H9 (cell line): Measurements from ENCODE around the gene MYDGF. TPM values are rescaled to one million over a fixed set of nuclear protein-coding genes. Genes with fewer than 3 reads are reported as not detected.
A peak's percentile ranks its signal among the peaks of the same experiment; 100 is the strongest.

Source experiments
- DNase-seq: peaks from one replicate; pipeline ENCODE4 v3.0.0-alpha.2; 2017
- H2AFZ ChIP-seq: one replicate; pipeline ENCODE4 v1.6.1; 2013; ENCODE audit warnings: mild to moderate bottlenecking, low read length, control low read depth, moderate library complexity
- H2AK5ac ChIP-seq: 2 replicates; pipeline ENCODE4 v1.6.1; 2013; ENCODE audit warnings: low read length, control low read depth, mixed read lengths; ENCODE audit not compliant: insufficient read length
- H2BK120ac ChIP-seq: one replicate; pipeline ENCODE4 v1.6.1; 2013; ENCODE audit warnings: low read depth, mild to moderate bottlenecking, low read length, control low read depth, inconsistent platforms; ENCODE audit not compliant: poor library complexity, severe bottlenecking
- H2BK12ac ChIP-seq: 2 replicates; pipeline ENCODE4 v1.6.1; 2013; ENCODE audit warnings: low read length, control low read depth, mixed read lengths, low read depth; ENCODE audit not compliant: insufficient read length
- H2BK15ac ChIP-seq: 2 replicates; pipeline ENCODE4 v1.6.1; 2013; ENCODE audit warnings: low read depth, low read length, control low read depth
- H2BK20ac ChIP-seq: one replicate; pipeline ENCODE4 v1.6.1; 2013; ENCODE audit warnings: low read depth, mild to moderate bottlenecking, low read length, control low read depth, inconsistent platforms; ENCODE audit not compliant: poor library complexity, severe bottlenecking
- H2BK5ac ChIP-seq: 2 replicates; pipeline ENCODE4 v1.6.1; 2013; ENCODE audit warnings: low read length, control low read depth, mixed read lengths; ENCODE audit not compliant: insufficient read length
- H3K14ac ChIP-seq: 2 replicates; pipeline ENCODE4 v1.6.1; 2013; ENCODE audit warnings: low read length, control low read depth; ENCODE audit not compliant: insufficient read depth
- H3K18ac ChIP-seq: 2 replicates; pipeline ENCODE4 v1.6.1; 2013; ENCODE audit warnings: low read depth, mild to moderate bottlenecking, mixed read lengths, low read length, control low read depth; ENCODE audit not compliant: insufficient read length
- H3K23ac ChIP-seq: 2 replicates; pipeline ENCODE4 v1.6.1; 2013; ENCODE audit warnings: low read length, control low read depth, mixed read lengths, low read depth; ENCODE audit not compliant: insufficient read length
- H3K23me2 ChIP-seq: 2 replicates; pipeline ENCODE4 v1.6.1; 2013; ENCODE audit warnings: low read depth, mild to moderate bottlenecking, mixed read lengths, low read length, control low read depth; ENCODE audit not compliant: insufficient read length, poor library complexity, severe bottlenecking
- H3K27ac ChIP-seq: 2 replicates; pipeline ENCODE4 v1.5.1; 2013; ENCODE audit warnings: low read length, control low read depth, mixed read lengths, low read depth; ENCODE audit not compliant: insufficient read length
- H3K27me3 ChIP-seq: 2 replicates; pipeline ENCODE4 v1.6.1; 2013; ENCODE audit warnings: low read length, control low read depth, inconsistent platforms; ENCODE audit not compliant: insufficient read depth
- H3K4ac ChIP-seq: 2 replicates; pipeline ENCODE4 v1.6.1; 2013; ENCODE audit warnings: low read depth, mild to moderate bottlenecking, control low read depth, inconsistent platforms, low read length, moderate library complexity
- H3K4me1 ChIP-seq: 2 replicates; pipeline ENCODE4 v1.6.1; 2013; ENCODE audit warnings: low read length, control low read depth, inconsistent platforms; ENCODE audit not compliant: insufficient read depth
- H3K4me2 ChIP-seq: 2 replicates; pipeline ENCODE4 v1.6.1; 2013; ENCODE audit warnings: low read length, control low read depth, mixed read lengths; ENCODE audit not compliant: insufficient read length, insufficient read depth
- H3K56ac ChIP-seq: 2 replicates; pipeline ENCODE4 v1.6.1; 2013; ENCODE audit warnings: low read depth, mild to moderate bottlenecking, mixed read lengths, low read length, control low read depth; ENCODE audit not compliant: insufficient read length
- H3K79me1 ChIP-seq: 2 replicates; pipeline ENCODE4 v1.6.1; 2013; ENCODE audit warnings: low read depth, mild to moderate bottlenecking, moderate library complexity, low read length, control low read depth, inconsistent platforms; ENCODE audit not compliant: insufficient read depth, poor library complexity, severe bottlenecking
- H3K79me2 ChIP-seq: 2 replicates; pipeline ENCODE4 v1.6.1; 2013; ENCODE audit warnings: low read length, control low read depth, inconsistent platforms; ENCODE audit not compliant: insufficient read depth
- H3K9ac ChIP-seq: 2 replicates; pipeline ENCODE4 v1.6.1; 2013; ENCODE audit warnings: low read length, control low read depth, mixed read lengths; ENCODE audit not compliant: insufficient read length; ENCODE audit errors: extremely low read depth
- H3K9me3 ChIP-seq: one replicate; pipeline ENCODE4 v1.6.1; 2013; ENCODE audit warnings: low read depth, low read length, inconsistent platforms; ENCODE audit not compliant: control insufficient read depth
- H3T11ph ChIP-seq: one replicate; pipeline ENCODE4 v1.6.1; 2013; ENCODE audit warnings: mild to moderate bottlenecking, low read length, control low read depth, inconsistent platforms
- H4K20me1 ChIP-seq: one replicate; pipeline ENCODE4 v1.6.1; 2013; ENCODE audit not compliant: control insufficient read depth, insufficient read length, insufficient read depth
- H4K5ac ChIP-seq: 2 replicates; pipeline ENCODE4 v1.6.1; 2013; ENCODE audit warnings: low read depth, mild to moderate bottlenecking, mixed read lengths, low read length, control low read depth; ENCODE audit not compliant: insufficient read length
- H4K8ac ChIP-seq: replicated peaks from 2 replicates; pipeline ENCODE4 v1.6.1; 2013; ENCODE audit warnings: low read length, control low read depth, mixed read lengths, low read depth; ENCODE audit not compliant: insufficient read length
- H4K91ac ChIP-seq: 2 replicates; pipeline ENCODE4 v1.6.1; 2013; ENCODE audit warnings: low read depth, mild to moderate bottlenecking, moderate library complexity, mixed read lengths, low read length, control low read depth; ENCODE audit not compliant: insufficient read length
- H3K27ac Mint-ChIP-seq, 3 experiments: 2 replicates in 2 of 3; 3 replicates in 1 of 3; pipeline ENCODE4 v1.8.0; 2020 to 2021; ENCODE audit warnings: mixed read lengths in 3 of 3, mild to moderate bottlenecking in 1 of 3, moderate library complexity in 1 of 3
- H3K27me3 Mint-ChIP-seq: 2 replicates; pipeline ENCODE4 v1.8.0; 2021; ENCODE audit warnings: low read depth, mild to moderate bottlenecking, moderate library complexity, mixed read lengths
- H3K36me3 Mint-ChIP-seq, 3 experiments: 2 replicates in 2 of 3; 3 replicates in 1 of 3; pipeline ENCODE4 v1.8.0; 2020 to 2021; ENCODE audit warnings: low read depth in 3 of 3, mixed read lengths in 3 of 3; ENCODE audit not compliant: insufficient read depth in 1 of 3
- H3K4me1 Mint-ChIP-seq, 2 experiments: 2 replicates each; pipeline ENCODE4 v1.8.0; 2020; ENCODE audit warnings: mixed read lengths in 2 of 2
- H3K4me3 Mint-ChIP-seq, 2 experiments: 2 replicates in 1 of 2; 3 replicates in 1 of 2; pipeline ENCODE4 v1.8.0; 2020 to 2021; ENCODE audit warnings: mild to moderate bottlenecking in 2 of 2, mixed read lengths in 2 of 2, moderate library complexity in 1 of 2
- H3K9me3 Mint-ChIP-seq, 2 experiments: 2 replicates in 1 of 2; 3 replicates in 1 of 2; pipeline ENCODE4 v1.8.0; 2020; ENCODE audit warnings: mild to moderate bottlenecking in 2 of 2, mixed read lengths in 2 of 2, moderate library complexity in 1 of 2
- CTCF ChIP-seq: fragments of 200-600 bp; sonication (generic); conservative IDR thresholded peaks from 3 replicates; pipeline ENCODE4 v1.8.0; 2021; ENCODE audit warnings: antibody characterized with exemption, mild to moderate bottlenecking
- WGBS: extraction: QIAGEN DNeasy Blood & Tissue Kit; methylation state at CpG from one replicate; pipeline ENCODE4 v1.1.7; 2013; ENCODE audit warnings: missing lambda C conversion rate, low lambda C conversion rate, mixed read lengths; ENCODE audit not compliant: insufficient read length; ENCODE audit errors: extremely low coverage; 5-methylcytosine and 5-hydroxymethylcytosine counted together
- total RNA-seq: library from RNA; stranded (reverse); gene quantifications from 2 replicates; pipeline ENCODE4 v1.2.1, GENCODE V29; 2021

The MYDGF gene
- total RNA-seq, 1 experiment from 2014 or later: 43.4 TPM

DNA sequence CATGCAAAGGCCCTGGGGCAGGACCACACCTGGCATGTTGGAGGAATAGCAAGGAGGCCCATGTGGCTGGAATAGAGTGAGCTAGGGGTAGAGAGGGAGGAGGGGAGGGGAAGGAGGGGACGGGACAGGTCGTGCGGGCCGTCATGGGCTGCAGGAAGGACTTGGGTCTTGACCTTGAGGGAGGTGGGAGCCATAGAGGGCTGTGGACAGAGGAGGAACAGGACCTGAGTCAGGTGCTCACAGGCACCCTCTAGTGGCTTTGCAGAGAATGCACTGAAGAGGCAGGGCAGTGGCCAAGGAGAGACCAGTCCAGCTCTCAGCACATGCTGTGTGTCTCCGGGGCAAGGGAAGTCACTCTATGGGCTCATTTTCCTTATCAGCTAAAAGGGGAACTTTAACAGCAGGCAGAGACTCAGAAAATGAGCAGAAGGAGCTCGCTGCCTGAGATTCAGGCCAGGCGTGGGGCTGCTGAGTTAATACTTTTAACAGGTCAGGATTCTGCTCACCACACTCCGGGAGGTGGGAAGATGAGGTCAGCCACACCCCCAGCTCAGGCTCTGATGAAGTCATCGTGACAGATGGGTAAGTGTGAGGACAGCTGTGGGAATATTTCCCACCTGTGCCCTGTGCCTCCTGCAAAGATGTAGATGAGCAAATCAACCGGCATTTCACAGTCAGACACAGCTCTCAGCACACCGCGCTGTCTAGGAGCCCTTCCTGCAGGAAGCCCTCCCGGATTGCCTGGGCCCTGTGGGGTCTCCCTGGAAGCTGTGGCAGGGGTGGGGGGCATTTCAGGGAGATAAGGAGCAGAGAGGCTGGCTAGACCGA lies 36.8 kb downstream of the MYDGF start:
- no peak overlapping the region for H2BK12ac ChIP-seq
- H3K4me2 ChIP-seq: no peak overlapping the region
- peak; percentile 88 for DNase-seq
- H2AK5ac ChIP-seq: no peak overlapping the region
- H3T11ph ChIP-seq: no peak overlapping the region
- Mint-ChIP-seq H3K27ac (peak overlapping the region in 1 of 3 experiments; percentile 89; a peak in 4 of 7 replicates), H3K27me3 (peaks cover 40% of the 10 kb centered on the region), H3K36me3 (no peaks in the 10 kb centered on the region), H3K9me3 (peaks cover 0 to 3% of the 10 kb centered on the region in 2 experiments; a peak in 2 of 5 replicates), H3K4me3 (peak overlapping the region in 1 of 2 experiments; percentile 16; a peak in 1 of 5 replicates), H3K4me1 (peaks cover 6% of the 10 kb centered on the region in 2 experiments)
- no peak overlapping the region for H4K91ac ChIP-seq
- H3K4ac ChIP-seq: no peak overlapping the region
- WGBS: no CpG with 5 or more reads among the region's 14 CpGs
- no peak overlapping the region for H2BK120ac ChIP-seq
- TF ChIP-seq CTCF: peak; percentile 93
- H3K56ac ChIP-seq: no peak overlapping the region
- no peak overlapping the region for H3K9ac ChIP-seq
- H2BK5ac ChIP-seq: no peak overlapping the region
- H4K8ac ChIP-seq: no peak overlapping the region
- no peaks in the 10 kb centered on the region for H4K20me1 ChIP-seq
- H3K79me1 ChIP-seq: no peaks in the 10 kb centered on the region
- no peak overlapping the region for H3K14ac ChIP-seq
- no peaks in the 10 kb centered on the region for H3K4me1 ChIP-seq
- no peaks in the 10 kb centered on the region for H3K79me2 ChIP-seq
- no peak overlapping the region for H3K18ac ChIP-seq
- no peaks in the 10 kb centered on the region for H3K27me3 ChIP-seq
- H3K23ac ChIP-seq: no peak overlapping the region
- H2BK15ac ChIP-seq: no peak overlapping the region
- peaks cover 4% of the 10 kb centered on the region for H3K23me2 ChIP-seq
- H2BK20ac ChIP-seq: no peak overlapping the region
- H3K27ac ChIP-seq: no peak overlapping the region
- H4K5ac ChIP-seq: no peak overlapping the region
- H2AFZ ChIP-seq: no peak overlapping the region
- no peaks in the 10 kb centered on the region for H3K9me3 ChIP-seq
